Measurements from ENCODE around the gene ZNF804B.

Gene ZNF804B

GRCh38 chr7:88759230-88760135 lies at the start of gene ZNF804B:
Gene ZNF804B (plus strand): TSS chr7:88759700. CDS start chr7:88759977, 277 bp downstream.
- DNase-seq: no peak

GRCh38 chr7:88735920-88736319 lies 23.6 kb upstream of the ZNF804B start:
- no peak for DNase-seq

GRCh38 chr7:88737632-88738031 lies 21.9 kb upstream of the ZNF804B start:
- no peak for DNase-seq

- no peak for DNase-seq
Observed at GRCh38 chr7:88746126-88746525, 13.4 kb upstream of the ZNF804B start.

- DNase-seq: no peak
Observed at GRCh38 chr7:88756802-88757201, 2.7 kb upstream of the ZNF804B start.

GRCh38 chr7:88757371-88757770 lies 2.1 kb upstream of the ZNF804B start:
- no peak for DNase-seq

- DNase-seq: no peak
Observed at GRCh38 chr7:88758381-88759229, 895 bp upstream of the ZNF804B start.

GRCh38 chr7:88760136-88760515 lies 626 bp downstream of the ZNF804B start:
- DNase-seq: no peak

- no peak for DNase-seq
Observed at GRCh38 chr7:88761779-88762178, 2.3 kb downstream of the ZNF804B start.

- no peak for DNase-seq
Observed at GRCh38 chr7:88771417-88771816, 11.9 kb downstream of the ZNF804B start.

- no peak for DNase-seq
Observed at GRCh38 chr7:88772776-88773175, 13.3 kb downstream of the ZNF804B start.

GRCh38 chr7:88775838-88776237 lies 16.3 kb downstream of the ZNF804B start:
- DNase-seq: no peak

GRCh38 chr7:88787777-88788176 lies 28.3 kb downstream of the ZNF804B start:
- DNase-seq: no peak

GRCh38 chr7:88789480-88790064 lies 30.1 kb downstream of the ZNF804B start:
- no peak for DNase-seq

- DNase-seq: no peak
Observed at GRCh38 chr7:88791891-88792290, 32.4 kb downstream of the ZNF804B start.

GRCh38 chr7:88792361-88792760 lies 32.9 kb downstream of the ZNF804B start:
- no peak for DNase-seq

GRCh38 chr7:88795553-88795952 lies 36.1 kb downstream of the ZNF804B start, which contains the start of gene TEX47:
Gene TEX47 (minus strand): TSS chr7:88795737. CDS start chr7:88794942, 795 bp downstream.
- no peak for DNase-seq

- no peak for DNase-seq
Observed at GRCh38 chr7:88801046-88801445, 41.5 kb downstream of the ZNF804B start.

GRCh38 chr7:88806280-88807037 lies 47.0 kb downstream of the ZNF804B start:
- no peak for DNase-seq

GRCh38 chr7:88818552-88818951 lies 59.1 kb downstream of the ZNF804B start:
- DNase-seq: no peak

- no peak for DNase-seq
Observed at GRCh38 chr7:88826222-88826621, 66.7 kb downstream of the ZNF804B start.

GRCh38 chr7:88835147-88835728 lies 75.7 kb downstream of the ZNF804B start:
- DNase-seq: no peak

Data from activated CD4-positive, CD25-positive, alpha-beta regulatory T cell treated with anti-CD3 and anti-CD28 coated beads, Interleukin-2, amount 50 U/mL, for 72 hours (primary cell).